NB4 (cell line): ENCODE data around the gene ANKRD53.

ENCODE experiments used
- DNase-seq: peaks from one replicate; pipeline ENCODE4 v3.0.0; 2010; ENCODE audit warnings: low read depth
- H3K4me3 ChIP-seq: one replicate; pipeline ENCODE4 v1.5.1; 2011; ENCODE audit warnings: mild to moderate bottlenecking, low read depth, low read length, moderate library complexity
- CTCF ChIP-seq: IDR thresholded peaks from one replicate; pipeline ENCODE4 v1.5.1; 2012; ENCODE audit warnings: low read depth, low read length
- MAX ChIP-seq: IDR thresholded peaks from 2 replicates; pipeline ENCODE4 v1.6.1; 2011; ENCODE audit warnings: low read depth, low read length
- MYC ChIP-seq: IDR thresholded peaks from 2 replicates; pipeline ENCODE4 v1.6.1; 2011; ENCODE audit warnings: low read depth, low read length
- POLR2A ChIP-seq: IDR thresholded peaks from 2 replicates; pipeline ENCODE4 v1.6.1; 2011; ENCODE audit warnings: mild to moderate bottlenecking; ENCODE audit not compliant: insufficient read length; ENCODE audit errors: extremely low read depth

ANKRD53 gene

GRCh38 chr2:70935468-70936164 is 42.8 kb upstream of the ANKRD53 start, which contains the start of gene ATP6V1B1:
TSS of gene ATP6V1B1 (plus strand) at chr2:70935900. CDS start at chr2:70935955, 55 bp downstream.
- H3K4me3 ChIP-seq: no peak within 1 kb of the TSS
- no peak for DNase-seq
- TF ChIP-seq CTCF (no peak), POLR2A (no peak), MYC (no peak), MAX (no peak)

- H3K4me3 ChIP-seq: no peak overlapping the region
- TF ChIP-seq CTCF (no peak), POLR2A (no peak), MYC (no peak), MAX (no peak)
- no peak for DNase-seq
Observed at GRCh38 chr2:70936165-70936978, 42.1 kb upstream of the ANKRD53 start.

- no peak overlapping the region for H3K4me3 ChIP-seq
Observed at GRCh38 chr2:70936979-70937811, 41.2 kb upstream of the ANKRD53 start.

GRCh38 chr2:70937866-70938585 is 40.4 kb upstream of the ANKRD53 start:
- no peak for TF ChIP-seq POLR2A
- TF ChIP-seq CTCF: no peak
- no peak for TF ChIP-seq MYC
- TF ChIP-seq MAX: no peak
- no peak for DNase-seq
- H3K4me3 ChIP-seq: no peak overlapping the region

More at GRCh38 chr2:70936979-70937811, 41.2 kb upstream of the ANKRD53 start:
- DNase-seq: no peak
- no peak for TF ChIP-seq CTCF

- no peak for DNase-seq
- TF ChIP-seq CTCF (no peak), MAX (no peak), MYC (no peak), POLR2A (no peak)
- no peak overlapping the region for H3K4me3 ChIP-seq
Observed at GRCh38 chr2:70938586-70938950, 39.9 kb upstream of the ANKRD53 start.
